Ascending aorta (tissue), 2 donors: ENCODE data around the gene CDH20. TPM values are rescaled to one million over a fixed set of nuclear protein-coding genes. Genes with fewer than 3 reads are reported as not detected.

Source experiments
- DNase-seq, 2 donors: peaks; one replicate each; pipeline ENCODE4 v3.0.0-alpha.2; 2019; ENCODE audit warnings: low spot score in 2 of 2
- H3K27ac ChIP-seq, 2 donors: fragments of 200-600 bp; sonication (generic); one replicate each; pipeline ENCODE4 v1.5.1; 2016 to 2017; ENCODE audit warnings: mild to moderate bottlenecking in 1 of 2
- H3K27me3 ChIP-seq: fragments of 200-600 bp; sonication (generic); one replicate; pipeline ENCODE4 v1.5.1; 2017
- H3K36me3 ChIP-seq, 2 donors: fragments of 200-600 bp; sonication (generic); one replicate each; pipeline ENCODE4 v1.5.1; 2016
- H3K4me1 ChIP-seq, 2 donors: fragments of 200-600 bp; sonication (generic); one replicate each; pipeline ENCODE4 v1.5.1; 2016 to 2017; ENCODE audit warnings: mild to moderate bottlenecking in 1 of 2
- H3K4me3 ChIP-seq, 2 donors: fragments of 200-600 bp; sonication (generic); one replicate each; pipeline ENCODE4 v1.5.1; 2016 to 2017; ENCODE audit warnings: mild to moderate bottlenecking in 1 of 2
- H3K9me3 ChIP-seq, 2 donors: fragments of 200-600 bp; sonication (generic); one replicate each; pipeline ENCODE4 v1.5.1; 2016
- intact Hi-C: fragments of 100-400 bp; cut with DNase I; formaldehyde crosslinking; loops from one replicate; pipeline ENCODE4 v1.15.1; 2023
- total RNA-seq: library from RNA; depleted of rRNA; stranded (reverse); fragments of >200 nt; gene quantifications from one replicate; pipeline ENCODE4 v1.1.0, GENCODE V29; 2016
- TF ChIP-seq, protein P1 (sequence below), 3 experiments: fragments of 200-600 bp in 2 of 3; fragments of 450-650 bp in 1 of 3; sonication (generic) in 2 of 3; IDR thresholded peaks; one replicate each; pipeline ENCODE4 v1.5.1; 2016 to 2019; ENCODE audit warnings: antibody characterized with exemption in 3 of 3, mild to moderate bottlenecking in 1 of 3, moderate library complexity in 1 of 3

Gene CDH20
- total RNA-seq, 1 donor from 2014 or later = not detected

DNA sequence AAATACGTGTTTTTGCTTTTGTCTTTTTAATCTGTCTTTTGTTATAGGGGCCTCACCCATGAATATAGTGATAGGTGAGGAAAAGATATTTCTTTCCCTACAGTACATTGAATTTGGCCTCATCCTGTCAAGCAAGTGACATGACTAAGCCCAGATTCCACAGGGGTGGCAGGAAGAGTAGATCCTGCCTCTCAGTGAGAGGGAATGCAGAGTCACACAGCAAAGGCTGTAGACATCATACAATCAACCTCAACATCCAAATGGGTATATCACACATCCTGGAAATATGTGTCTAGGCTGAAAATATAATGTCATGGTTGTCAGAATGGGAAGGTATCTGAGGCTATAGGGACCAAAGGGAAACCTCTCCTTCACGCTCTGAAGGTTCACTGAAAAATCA is 269.6 kb downstream of the CDH20 start:
- Histone ChIP-seq H3K27me3 (no peaks in the 10 kb centered on the region), H3K4me1 (peaks cover 0 to 4% of the 10 kb centered on the region in 2 donors), H3K9me3 (no peaks in the 10 kb centered on the region), H3K36me3 (no peaks in the 10 kb centered on the region), H3K4me3 (no peak overlapping the region), H3K27ac (no peak overlapping the region)
- intact Hi-C loops = no loop called here
- DNase-seq = no peak
- TF ChIP-seq, protein P1, sequence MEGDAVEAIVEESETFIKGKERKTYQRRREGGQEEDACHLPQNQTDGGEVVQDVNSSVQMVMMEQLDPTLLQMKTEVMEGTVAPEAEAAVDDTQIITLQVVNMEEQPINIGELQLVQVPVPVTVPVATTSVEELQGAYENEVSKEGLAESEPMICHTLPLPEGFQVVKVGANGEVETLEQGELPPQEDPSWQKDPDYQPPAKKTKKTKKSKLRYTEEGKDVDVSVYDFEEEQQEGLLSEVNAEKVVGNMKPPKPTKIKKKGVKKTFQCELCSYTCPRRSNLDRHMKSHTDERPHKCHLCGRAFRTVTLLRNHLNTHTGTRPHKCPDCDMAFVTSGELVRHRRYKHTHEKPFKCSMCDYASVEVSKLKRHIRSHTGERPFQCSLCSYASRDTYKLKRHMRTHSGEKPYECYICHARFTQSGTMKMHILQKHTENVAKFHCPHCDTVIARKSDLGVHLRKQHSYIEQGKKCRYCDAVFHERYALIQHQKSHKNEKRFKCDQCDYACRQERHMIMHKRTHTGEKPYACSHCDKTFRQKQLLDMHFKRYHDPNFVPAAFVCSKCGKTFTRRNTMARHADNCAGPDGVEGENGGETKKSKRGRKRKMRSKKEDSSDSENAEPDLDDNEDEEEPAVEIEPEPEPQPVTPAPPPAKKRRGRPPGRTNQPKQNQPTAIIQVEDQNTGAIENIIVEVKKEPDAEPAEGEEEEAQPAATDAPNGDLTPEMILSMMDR (IDR thresholded peaks at IDR 0.05) = no peak
